Measurements from ENCODE around the gene RASGRP1.

DNA sequence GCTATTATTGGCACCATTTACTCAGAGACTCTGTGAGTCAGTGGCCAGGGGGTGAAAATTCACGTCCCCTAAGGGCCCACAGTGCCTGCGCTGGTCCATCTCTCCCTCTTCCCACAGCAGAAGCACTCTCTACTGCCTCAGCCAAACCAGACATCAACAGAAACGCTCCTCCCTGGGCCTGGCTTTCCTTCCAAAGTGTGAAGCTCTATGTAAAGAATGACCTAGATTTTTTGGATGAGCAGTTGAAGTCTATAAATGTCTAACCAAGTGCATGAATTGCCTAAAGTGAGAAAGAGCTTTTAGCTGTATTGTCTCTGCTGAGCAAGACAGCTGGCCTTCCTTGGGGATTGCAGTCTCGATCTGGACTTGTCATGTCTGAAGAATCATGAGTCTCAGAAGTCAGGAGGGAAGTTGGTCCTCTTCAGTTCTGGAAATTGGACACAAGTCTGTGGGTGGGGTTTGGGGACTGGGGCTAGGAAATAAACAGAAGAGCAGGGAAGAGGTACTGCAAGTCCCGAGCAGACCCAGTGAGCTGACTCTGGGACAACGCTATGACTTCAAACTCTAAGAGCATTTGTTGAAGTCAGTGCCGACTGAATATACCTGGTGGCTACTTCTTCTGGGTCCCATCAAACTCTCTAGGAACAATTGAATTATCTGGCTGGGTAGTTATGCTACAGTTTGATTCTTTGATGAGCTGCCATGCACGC is 29.0 kb downstream of the RASGRP1 start:
- TF ChIP-seq, protein P1, sequence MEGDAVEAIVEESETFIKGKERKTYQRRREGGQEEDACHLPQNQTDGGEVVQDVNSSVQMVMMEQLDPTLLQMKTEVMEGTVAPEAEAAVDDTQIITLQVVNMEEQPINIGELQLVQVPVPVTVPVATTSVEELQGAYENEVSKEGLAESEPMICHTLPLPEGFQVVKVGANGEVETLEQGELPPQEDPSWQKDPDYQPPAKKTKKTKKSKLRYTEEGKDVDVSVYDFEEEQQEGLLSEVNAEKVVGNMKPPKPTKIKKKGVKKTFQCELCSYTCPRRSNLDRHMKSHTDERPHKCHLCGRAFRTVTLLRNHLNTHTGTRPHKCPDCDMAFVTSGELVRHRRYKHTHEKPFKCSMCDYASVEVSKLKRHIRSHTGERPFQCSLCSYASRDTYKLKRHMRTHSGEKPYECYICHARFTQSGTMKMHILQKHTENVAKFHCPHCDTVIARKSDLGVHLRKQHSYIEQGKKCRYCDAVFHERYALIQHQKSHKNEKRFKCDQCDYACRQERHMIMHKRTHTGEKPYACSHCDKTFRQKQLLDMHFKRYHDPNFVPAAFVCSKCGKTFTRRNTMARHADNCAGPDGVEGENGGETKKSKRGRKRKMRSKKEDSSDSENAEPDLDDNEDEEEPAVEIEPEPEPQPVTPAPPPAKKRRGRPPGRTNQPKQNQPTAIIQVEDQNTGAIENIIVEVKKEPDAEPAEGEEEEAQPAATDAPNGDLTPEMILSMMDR (IDR thresholded peaks at IDR 0.05; ENCODE audit: low read depth, low read length) = no peak
- no peak for TF ChIP-seq EZH2phosphoT487 (IDR thresholded peaks at IDR 0.05; ENCODE audit: low read depth)

Measured in OCI-LY3 (cell line).